ENCODE measurements around the gene PPTC7.
"Not testable (repeated sequence)": the region's sequence is repeated elsewhere in the genome, so short reads cannot be mapped to it uniquely, and the experiment has no call there.

Gene PPTC7

GRCh38 chr12:110585231-110585799 lies 2.2 kb upstream of the PPTC7 start:
- no peak for DNase-seq

- peak; percentile 48 for DNase-seq
Observed at GRCh38 chr12:110582276-110583136, 612 bp downstream of the PPTC7 start.

GRCh38 chr12:110581931-110582275 lies 1.2 kb downstream of the PPTC7 start:
- no peak for DNase-seq

- DNase-seq, result no peak
Observed at GRCh38 chr12:110579535-110580253, 3.4 kb downstream of the PPTC7 start.

- no peak for DNase-seq
Observed at GRCh38 chr12:110578694-110579534, 4.2 kb downstream of the PPTC7 start.

- no peak for DNase-seq
Observed at GRCh38 chr12:110577864-110578693, 5.0 kb downstream of the PPTC7 start.

GRCh38 chr12:110576504-110576903 lies 6.6 kb downstream of the PPTC7 start:
- no peak for DNase-seq

GRCh38 chr12:110575326-110575725 lies 7.8 kb downstream of the PPTC7 start:
- no peak for DNase-seq

GRCh38 chr12:110574717-110575230 lies 8.3 kb downstream of the PPTC7 start:
- not testable (repeated sequence) for DNase-seq

- DNase-seq, result no peak
Observed at GRCh38 chr12:110574044-110574443, 9.1 kb downstream of the PPTC7 start.

GRCh38 chr12:110570798-110571197 lies 12.3 kb downstream of the PPTC7 start:
- not testable (repeated sequence) for DNase-seq

- not testable (repeated sequence) for DNase-seq
Observed at GRCh38 chr12:110569838-110570237, 13.3 kb downstream of the PPTC7 start.

GRCh38 chr12:110568752-110569151 lies 14.4 kb downstream of the PPTC7 start:
- no peak for DNase-seq

GRCh38 chr12:110566993-110567392 lies 16.1 kb downstream of the PPTC7 start:
- no peak for DNase-seq

GRCh38 chr12:110565894-110566871 lies 16.9 kb downstream of the PPTC7 start:
- peak; percentile 78 for DNase-seq

- no peak for DNase-seq
Observed at GRCh38 chr12:110564471-110564991, 18.6 kb downstream of the PPTC7 start.

GRCh38 chr12:110563702-110564470 lies 19.2 kb downstream of the PPTC7 start:
- no peak for DNase-seq

- not testable (repeated sequence) for DNase-seq
Observed at GRCh38 chr12:110562386-110562785, 20.7 kb downstream of the PPTC7 start.

GRCh38 chr12:110561471-110562201 lies 21.5 kb downstream of the PPTC7 start:
- DNase-seq, result no peak
